ENCODE measurements around the gene LRRC26.
A peak's percentile ranks its signal among the peaks of the same experiment; 100 is the strongest.
"Not testable (repeated sequence)": the region's sequence is repeated elsewhere in the genome, so short reads cannot be mapped to it uniquely, and the experiment has no call there.

Gene LRRC26

DNA sequence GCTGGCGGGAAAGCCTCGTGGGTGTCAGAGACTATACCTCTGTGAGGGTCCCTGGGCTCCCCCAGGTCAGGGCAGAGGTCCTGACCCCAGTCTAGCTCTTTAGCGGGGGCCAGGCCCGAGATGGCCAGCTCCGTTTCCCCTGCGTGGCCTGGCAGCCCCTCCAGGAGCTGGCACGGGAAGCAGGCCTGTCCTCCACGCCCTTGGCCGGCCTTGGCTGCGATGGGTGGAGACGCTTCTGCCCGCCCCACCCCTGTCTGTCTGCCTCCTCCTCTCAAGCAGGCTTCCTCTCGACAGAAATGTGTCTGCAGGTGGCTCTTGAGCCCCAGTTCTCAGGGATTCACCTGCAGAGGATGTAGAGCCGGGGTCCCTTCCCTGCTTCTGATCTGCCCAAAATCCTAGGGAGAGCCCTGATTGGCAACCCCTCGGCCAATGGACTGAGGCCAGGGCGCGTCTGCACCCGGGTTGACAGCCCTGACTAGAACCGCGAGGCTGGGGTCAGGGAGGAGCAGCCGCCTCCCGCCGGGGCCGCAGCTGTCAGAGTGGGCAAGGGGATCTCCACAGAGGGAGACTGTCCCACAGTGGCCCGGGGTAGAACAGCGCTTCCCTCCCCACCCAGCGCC, 33.5 kb downstream of the LRRC26 start:
- no peak for DNase-seq (ENCODE audit: low read depth)
- TF ChIP-seq, protein P1, sequence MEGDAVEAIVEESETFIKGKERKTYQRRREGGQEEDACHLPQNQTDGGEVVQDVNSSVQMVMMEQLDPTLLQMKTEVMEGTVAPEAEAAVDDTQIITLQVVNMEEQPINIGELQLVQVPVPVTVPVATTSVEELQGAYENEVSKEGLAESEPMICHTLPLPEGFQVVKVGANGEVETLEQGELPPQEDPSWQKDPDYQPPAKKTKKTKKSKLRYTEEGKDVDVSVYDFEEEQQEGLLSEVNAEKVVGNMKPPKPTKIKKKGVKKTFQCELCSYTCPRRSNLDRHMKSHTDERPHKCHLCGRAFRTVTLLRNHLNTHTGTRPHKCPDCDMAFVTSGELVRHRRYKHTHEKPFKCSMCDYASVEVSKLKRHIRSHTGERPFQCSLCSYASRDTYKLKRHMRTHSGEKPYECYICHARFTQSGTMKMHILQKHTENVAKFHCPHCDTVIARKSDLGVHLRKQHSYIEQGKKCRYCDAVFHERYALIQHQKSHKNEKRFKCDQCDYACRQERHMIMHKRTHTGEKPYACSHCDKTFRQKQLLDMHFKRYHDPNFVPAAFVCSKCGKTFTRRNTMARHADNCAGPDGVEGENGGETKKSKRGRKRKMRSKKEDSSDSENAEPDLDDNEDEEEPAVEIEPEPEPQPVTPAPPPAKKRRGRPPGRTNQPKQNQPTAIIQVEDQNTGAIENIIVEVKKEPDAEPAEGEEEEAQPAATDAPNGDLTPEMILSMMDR (conservative IDR thresholded peaks at IDR 0.05; ENCODE audit: low read depth, low read length): no peak
- H3K4me3 ChIP-seq (ENCODE audit: low read depth, low read length): no peak overlapping the region

DNA sequence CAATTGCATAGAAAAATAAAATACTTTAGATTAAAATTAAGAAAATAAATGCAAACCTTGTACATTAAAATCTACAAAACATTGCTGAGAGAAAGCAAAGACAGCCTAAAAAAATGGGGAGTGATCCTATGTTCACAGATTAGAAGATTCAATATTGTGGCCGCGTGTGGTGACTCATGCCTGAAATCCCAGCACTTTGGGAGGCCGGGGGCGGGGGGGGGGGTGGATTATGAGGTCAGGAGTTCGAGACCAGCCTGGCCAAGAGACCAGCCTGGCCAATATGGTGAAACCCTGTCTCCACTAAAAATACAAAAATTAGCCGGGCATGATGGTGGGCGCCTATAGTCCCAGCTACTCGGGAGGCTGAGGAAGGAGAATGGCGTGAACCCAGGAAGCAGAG, 34.7 kb downstream of the LRRC26 start:
- DNase-seq (ENCODE audit: low read depth); H3K4me3 ChIP-seq (ENCODE audit: low read depth, low read length): not testable (repeated sequence)

DNA sequence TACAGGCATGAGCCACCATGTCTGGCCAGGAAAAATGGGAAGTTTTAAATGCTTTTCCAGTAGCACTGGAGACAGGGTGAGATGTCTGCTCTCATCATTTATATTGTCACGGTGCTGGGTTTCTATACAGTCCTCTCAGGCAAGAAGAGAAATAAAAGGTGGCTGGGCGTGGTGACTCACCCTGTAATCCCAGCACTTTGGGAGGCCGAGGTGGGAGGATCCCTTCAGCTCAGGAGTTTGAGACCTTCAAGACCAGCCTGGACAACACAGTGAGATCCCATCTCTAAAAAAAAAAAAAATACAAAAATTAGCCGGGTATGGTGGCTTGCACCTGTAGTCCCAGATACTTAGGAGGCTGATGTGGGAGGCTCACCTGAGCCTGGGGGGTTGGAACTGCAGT, 35.7 kb downstream of the LRRC26 start:
- no peak for DNase-seq (ENCODE audit: low read depth)
- TF ChIP-seq, protein P1 (conservative IDR thresholded peaks at IDR 0.05; ENCODE audit: low read depth, low read length): no peak
- no peak overlapping the region for H3K4me3 ChIP-seq (ENCODE audit: low read depth, low read length)

DNA sequence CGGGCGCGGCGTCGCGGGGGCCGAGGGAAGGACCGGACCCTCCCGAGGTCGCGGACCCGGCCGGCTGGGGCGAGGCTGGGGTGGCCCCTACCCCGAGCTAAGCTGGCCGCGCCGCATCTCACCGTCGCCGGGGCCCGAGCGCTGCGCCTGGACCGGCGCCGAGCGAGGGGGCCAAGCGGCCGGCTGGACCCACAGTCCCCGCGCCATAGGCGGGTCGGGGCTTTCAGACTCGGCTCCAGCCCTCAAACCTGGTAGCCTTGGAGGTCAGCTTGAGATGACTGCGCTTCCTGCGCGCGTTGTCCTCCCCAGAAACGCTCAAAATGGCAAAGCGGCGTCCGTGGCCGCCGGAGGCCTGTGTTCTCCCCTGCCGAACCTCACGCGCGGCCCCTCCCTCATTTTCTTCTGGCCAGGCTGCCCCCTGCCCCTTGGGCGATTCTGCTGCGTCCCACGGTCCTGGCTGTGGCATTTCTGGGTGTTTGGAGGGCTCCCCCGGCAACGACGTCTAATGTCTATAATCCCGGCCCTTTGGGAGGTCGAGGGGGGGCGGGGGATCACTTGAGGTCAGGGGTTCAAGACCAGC, 39.6 kb downstream of the LRRC26 start:
- TF ChIP-seq, protein P1 (conservative IDR thresholded peaks at IDR 0.05; ENCODE audit: low read depth, low read length): no peak
- DNase-seq (ENCODE audit: low read depth): peak; percentile 11
- H3K4me3 ChIP-seq (ENCODE audit: low read depth, low read length): peak overlapping the region; percentile 71

DNA sequence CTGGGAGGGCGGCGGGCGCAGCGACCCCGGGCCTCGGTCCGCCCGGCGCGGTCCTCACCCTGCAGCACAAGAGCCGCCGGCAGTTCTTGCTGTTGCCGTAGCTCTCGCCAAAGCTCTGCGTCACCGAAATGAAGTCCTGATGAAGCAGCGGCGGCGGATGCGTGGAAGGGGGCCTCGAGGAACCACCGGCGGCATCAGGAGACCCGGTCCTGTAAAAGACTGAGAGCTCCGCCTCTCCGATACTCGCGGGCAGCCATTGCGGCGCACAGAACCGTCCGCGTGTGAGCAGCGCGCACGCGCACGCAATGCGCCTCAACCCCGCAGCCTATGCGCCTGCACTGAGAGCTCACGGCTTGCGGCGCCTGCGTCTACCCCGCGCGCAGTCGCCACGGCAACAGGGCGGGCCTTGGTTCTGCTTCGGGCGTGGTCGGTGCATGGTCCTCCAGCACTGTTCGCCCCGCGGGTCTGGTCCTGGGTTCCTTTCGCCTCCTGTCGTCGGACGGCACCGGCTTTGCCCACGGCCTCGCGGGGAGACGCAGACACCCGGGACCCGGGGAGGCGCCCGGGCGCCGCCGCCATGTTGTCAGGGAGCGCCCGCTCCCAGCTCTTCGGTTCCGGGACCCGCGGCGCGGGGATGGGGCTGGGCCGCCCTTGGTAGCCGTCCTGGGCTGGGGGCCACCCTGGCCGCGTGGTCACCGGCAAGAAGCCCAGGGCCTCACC, 40.2 kb downstream of the LRRC26 start:
- H3K4me3 ChIP-seq (ENCODE audit: low read depth, low read length): peak overlapping the region; percentile 71
- peak; percentile 94 for DNase-seq (ENCODE audit: low read depth)
- TF ChIP-seq, protein P1 (conservative IDR thresholded peaks at IDR 0.05; ENCODE audit: low read depth, low read length): no peak

DNA sequence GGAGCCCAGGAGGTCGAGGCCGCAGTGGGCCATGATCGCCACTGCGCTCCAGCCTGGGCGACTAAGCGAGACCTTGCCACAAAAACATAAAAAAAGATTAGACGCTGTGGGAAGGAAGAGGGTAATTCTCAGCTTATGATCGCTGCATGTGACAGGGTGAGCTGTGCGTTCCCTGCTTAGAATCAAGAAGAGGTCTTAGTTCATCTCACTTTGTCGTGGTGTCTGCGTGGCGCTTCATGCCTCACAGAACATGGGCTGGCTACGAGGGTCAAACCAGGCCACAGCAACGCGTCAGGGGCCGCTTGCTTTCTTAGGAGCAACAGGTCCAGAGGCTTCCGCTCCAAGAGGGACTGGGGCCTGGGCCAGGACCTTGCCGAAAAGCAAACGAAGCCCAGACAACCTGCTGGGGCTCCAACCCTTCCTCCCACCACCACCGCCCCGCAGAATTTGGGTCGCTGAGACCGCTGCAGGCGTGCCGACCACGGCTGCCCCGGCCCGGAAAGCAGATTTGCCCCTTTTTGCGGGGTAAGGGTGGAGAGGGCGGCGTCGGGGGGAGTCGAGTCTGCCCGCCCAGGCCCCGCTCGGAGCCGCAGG, 40.9 kb downstream of the LRRC26 start:
- peak; percentile 25 for DNase-seq (ENCODE audit: low read depth)
- TF ChIP-seq, protein P1 (conservative IDR thresholded peaks at IDR 0.05; ENCODE audit: low read depth, low read length): no peak
- peak overlapping the region; percentile 71 for H3K4me3 ChIP-seq (ENCODE audit: low read depth, low read length)

DNA sequence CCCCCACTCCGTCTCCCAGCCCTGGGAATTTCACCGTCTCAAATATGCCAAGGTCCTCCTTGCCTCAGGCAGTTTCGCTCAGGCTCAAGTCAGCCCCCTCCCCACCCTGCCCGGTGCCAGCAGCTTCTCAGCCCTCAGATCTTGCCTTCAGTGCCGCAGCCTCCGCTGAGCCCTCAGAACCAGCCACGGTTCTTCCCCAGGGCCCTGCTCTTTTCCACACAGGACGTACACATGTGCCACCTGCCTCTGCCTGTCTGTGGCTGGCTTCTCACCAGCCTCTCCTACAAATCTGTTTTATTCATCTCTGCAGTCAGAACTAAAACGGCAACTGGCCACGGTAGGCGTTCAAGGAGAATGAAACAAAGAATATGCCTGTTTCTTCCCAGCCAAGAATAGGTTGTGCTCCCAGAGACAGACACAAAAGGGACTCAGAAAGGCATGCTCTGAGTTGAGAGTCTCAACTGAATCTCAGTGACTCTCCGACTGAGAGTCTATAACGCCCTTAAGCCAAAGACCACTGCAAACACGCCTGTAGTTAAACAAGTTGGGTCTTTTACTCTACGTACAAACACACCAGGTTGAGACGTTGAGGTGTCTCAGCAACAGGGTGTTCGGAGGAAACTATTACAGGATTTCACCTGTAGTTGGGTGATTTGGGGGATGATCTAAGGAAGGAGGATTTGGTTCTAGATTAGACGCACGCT, 41.5 kb downstream of the LRRC26 start:
- no peak for DNase-seq (ENCODE audit: low read depth)
- H3K4me3 ChIP-seq (ENCODE audit: low read depth, low read length): peak overlapping the region; percentile 71
- TF ChIP-seq, protein P1 (conservative IDR thresholded peaks at IDR 0.05; ENCODE audit: low read depth, low read length): no peak

All from choroid plexus epithelial cell (primary cell).